GM18502 (cell line): Measurements from ENCODE around the gene IL1RAPL1.
"Not testable (repeated sequence)": the region's sequence is repeated elsewhere in the genome, so short reads cannot be mapped to it uniquely, and the experiment has no call there.

Experiments used
- ATAC-seq: cut with Tn5 transposase; IDR thresholded peaks from one replicate; pipeline ENCODE4 v1.9.1; 2021; ENCODE audit warnings: mild to moderate bottlenecking; ENCODE audit not compliant: unreplicated experiment, poor library complexity

The IL1RAPL1 gene

DNA sequence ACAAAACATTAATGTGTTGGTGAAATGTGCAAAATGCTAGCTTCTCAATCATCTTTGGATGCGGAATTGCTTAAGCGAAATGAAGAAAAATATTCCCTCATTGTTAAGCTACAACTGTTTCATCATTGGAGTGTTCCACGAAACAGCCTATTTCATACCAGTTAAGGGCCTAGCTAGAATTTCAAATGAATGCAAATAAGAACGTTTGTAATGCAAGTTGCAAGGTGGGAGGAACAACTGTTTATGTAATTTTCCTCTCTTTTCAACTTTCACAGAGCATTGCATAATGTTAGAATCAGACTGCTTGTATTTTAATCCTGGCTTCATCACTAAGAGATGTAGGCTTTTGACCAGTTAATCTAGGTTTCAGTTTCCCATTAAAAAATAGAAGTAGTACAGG is 480.1 kb downstream of the IL1RAPL1 start:
- no peak for ATAC-seq

DNA sequence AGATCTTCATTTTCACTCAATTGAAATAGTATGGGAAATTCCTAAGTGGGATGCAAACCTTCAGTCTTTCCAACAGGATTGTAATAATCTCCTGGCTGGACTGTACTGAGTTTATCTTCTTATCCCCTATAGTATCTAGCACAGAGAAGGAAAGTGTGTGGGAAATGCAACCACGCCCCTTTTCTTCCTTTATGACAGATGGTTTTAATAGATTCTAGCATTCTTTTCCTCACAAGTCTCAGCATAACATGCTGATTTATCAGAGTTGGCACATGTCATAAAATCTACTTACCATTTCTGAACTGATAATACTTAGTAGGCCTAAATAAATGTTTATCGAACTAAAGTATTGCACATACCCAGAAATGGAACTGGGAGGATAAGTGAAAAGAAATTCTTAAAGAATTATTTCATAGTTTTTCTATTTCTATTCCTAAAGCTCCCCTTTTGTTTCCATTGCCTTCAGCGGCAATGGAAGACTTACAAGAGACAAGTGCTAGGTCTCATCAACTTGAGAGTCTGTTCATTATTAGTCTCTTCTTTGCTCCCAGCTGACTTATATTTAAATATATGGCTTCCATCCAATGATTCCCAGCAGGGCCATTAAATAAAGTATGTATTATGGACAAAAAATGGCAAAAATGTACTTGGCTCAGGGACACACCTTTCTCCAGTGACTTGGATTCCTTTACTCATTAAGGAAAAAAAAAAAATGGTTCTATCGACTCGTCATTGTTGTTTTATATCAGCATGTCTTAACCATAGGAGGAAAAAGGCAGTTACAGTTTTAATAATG is 484.5 kb downstream of the IL1RAPL1 start:
- no peak for ATAC-seq

DNA sequence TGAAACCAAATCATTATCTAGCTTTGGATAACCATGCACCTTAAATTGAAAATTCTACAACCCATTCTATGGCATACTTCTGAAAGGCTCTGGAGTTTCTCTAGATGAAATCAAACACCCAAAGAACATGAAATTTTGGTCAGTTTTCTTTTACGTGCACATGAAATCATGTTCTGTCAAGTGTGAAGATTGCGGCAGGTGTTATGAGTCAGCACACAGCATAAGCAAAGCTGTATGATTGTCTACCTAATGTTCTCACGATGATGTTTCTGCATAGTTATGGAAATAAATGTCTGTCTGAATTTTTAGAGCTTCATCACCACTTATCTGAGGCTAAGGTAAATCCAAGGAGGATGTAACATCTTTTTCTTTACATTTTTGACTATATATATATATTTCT is 495.3 kb downstream of the IL1RAPL1 start:
- ATAC-seq = no peak

DNA sequence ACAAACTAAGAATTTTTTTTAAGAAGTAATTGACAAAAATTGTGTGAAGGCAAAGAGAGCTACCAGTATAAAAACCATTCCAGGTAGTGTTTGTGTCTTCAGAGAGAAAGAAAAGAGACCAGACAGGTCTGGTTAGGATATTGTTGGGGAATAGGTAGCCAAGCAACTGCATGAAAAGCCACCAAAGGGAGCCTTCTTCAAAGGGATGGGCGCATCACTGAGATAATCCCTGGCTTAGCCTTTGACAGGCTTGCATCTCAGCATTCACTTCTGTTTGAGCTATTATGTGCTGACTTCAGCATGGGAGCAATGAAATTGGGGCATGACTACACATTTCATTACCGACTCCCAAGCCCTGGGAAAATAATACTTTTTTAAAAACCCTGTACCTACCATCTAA is 496.6 kb downstream of the IL1RAPL1 start:
- no peak for ATAC-seq

DNA sequence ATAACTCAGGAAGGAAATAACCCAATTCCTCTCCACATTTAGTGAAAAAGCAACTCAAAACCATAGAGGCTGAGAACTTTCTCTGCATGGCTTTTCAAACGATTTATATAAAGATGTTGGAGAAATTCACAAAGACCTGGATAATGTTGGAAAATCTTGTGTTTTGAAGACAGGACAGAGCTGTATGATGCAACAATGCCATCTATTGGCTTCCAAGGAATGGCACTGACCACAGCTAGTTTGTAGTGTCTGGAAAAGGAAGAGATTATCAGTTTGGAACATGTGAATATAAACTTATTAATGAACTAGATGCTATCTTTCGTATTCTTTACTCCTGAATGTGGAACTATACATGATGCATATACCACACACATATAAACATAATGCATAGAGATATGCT is 503.6 kb downstream of the IL1RAPL1 start:
- ATAC-seq = no peak

DNA sequence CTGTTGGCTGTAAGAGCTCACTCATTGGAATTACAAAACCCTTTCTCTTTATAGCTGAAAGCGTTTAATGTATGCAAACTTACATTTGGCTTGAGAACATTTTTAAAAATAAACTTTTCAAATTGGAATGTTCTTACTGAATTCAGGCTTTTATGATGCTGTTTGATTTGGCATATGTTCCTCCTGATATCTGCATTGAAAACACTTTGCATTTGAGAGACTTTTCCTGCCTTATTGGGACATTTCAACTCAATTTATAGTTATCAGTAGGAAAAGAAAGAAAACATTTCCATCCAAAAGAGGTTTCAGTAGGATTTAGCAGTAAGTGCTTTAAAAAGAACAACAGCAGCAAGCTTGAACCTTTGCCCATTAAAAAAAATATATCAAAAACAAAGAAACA is 520.0 kb downstream of the IL1RAPL1 start:
- ATAC-seq = no peak

DNA sequence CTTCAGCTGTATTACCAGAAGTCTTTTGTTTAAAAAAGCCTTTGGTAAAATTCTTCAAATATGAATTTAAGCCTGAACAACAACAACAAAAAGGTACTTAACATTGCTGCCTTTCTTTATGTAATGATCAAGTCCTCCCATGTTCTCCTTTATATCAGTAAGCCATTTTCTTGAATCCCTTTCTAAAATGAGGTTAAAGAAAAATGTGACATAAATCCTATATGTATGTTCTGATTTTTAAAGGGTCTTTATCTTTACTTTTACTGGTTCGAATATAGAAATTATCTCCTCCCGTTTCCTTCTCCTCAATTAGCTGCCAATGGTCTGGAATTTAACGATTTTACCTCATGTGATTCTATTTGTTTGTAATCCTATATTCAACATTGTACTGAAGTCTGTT is 522.8 kb downstream of the IL1RAPL1 start:
- no peak for ATAC-seq

DNA sequence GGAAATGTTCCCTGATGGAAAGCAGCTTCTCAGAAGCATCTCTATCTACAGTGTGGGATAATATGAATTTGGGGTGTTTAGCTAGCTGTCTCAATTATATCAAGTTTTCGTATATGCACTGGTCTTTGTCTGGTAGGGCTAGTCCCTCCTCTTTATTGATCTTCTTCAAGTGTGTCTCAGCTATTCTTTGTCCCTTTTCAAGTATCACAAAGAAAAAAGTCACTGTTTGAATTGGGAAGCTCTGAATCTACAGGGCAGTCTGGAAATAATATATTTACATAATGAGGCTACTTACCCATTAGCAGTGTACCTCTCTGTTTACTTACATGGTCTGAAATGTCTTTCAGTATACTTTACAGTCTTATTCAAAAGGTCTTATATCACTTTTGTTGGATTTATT is 526.0 kb downstream of the IL1RAPL1 start:
- ATAC-seq = no peak

DNA sequence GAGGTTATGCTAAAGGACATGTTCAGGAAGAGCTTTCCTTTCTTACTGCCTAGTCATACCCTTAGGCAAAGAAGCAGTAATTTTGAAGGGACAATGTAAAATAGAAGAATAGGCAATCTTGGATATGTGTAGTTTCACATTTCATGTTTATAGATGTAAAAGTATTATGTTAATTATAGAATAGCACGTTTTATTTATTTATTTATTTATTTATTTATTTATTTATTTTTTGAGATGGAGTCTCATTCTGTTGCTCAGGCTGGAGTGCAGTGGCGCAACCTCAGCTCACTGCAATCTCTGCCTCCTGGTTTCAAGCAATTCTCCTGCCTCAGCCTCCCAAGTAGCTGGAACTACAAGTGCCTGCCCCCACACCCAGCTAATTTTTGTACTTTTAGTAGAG is 535.6 kb downstream of the IL1RAPL1 start:
- not testable (repeated sequence) for ATAC-seq

DNA sequence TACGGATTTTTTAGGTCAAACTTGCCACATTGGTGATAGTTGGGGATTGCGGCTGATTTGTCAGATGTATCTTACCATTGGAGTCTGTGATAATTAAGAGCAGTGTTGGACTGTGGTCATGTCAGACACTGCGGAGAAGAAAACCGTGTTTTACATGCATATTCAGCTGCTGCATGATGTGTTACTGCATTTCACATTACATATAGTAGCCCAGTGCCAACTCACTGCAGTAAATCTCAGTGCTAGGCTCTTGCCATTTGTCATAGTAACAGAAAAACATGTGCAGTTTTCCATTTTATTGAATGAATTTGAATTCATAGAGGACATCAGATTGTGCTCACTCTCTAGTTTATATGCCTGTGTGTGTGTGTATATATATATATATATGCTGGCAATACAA is 543.7 kb downstream of the IL1RAPL1 start:
- ATAC-seq = no peak

DNA sequence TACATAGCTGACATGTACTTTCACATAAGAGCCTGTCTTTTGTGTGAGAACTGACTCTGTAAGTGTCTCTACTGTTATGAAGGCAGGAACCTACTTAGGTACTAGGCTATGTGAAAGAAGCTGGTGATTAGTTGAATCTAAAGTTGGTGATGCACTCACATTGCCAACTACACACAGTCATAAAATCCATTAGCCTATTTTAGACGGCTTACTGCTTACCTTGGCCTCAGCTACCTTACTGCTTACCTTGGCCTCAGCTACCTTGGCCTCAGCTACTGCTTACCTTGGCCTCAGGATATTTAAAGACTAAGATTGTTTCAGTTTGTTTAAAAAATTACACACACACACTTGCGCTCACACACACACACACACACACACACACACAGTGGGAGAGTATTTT is 549.7 kb downstream of the IL1RAPL1 start:
- no peak for ATAC-seq

DNA sequence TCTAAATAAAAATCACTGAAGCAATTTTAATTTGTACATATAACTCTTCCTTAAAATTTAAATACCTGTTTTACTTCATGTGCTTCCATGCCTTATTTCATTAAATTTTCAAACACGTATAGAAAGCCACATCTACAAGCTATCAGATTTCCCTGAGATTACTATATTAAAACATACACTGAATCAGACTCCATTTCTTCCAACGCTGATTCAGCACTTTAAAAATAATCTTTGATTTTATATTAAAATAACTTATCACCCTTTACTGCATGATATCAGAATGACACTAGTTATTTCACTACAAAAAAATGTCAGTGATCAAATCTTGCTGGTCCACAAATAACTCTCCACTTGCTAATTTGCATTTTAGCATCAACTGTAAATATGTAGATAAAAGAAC is 550.8 kb downstream of the IL1RAPL1 start:
- ATAC-seq = no peak

DNA sequence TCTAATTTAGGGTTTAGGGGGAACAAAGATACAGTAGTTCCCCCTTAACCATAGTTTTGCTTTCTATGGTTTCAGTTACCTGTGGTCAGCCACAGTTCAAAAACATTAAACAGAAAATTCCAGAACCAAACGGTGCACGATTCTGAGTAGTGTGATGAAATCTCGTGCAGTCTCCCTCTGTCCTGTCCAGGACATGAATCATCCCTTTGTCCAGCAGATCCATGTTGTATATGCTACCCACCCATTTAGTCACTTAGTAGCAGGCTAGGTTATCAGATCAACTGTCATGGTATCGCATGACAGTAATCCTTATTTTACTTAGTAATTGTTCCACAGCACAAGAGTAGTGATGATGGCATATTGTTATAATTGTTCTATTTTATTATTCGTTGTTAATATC is 556.1 kb downstream of the IL1RAPL1 start:
- ATAC-seq = no peak

DNA sequence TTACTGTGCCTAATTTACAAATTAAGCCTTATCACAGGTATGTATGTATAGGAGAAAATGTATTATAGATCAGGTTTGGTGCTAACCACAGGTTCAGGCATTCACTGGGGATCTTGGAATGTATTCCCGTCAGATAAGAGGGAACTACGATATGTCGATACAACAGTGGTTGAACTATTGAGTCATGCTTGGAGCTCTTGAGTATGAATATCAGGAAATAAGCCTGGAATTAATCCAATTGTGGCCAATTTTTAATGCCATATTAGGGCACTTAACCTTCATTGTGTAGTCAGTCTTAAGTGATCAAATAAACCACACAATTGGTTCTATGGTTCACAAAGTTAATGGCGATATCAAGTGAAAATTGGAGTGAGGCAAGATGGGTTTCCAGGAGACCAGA is 556.5 kb downstream of the IL1RAPL1 start:
- ATAC-seq = no peak

DNA sequence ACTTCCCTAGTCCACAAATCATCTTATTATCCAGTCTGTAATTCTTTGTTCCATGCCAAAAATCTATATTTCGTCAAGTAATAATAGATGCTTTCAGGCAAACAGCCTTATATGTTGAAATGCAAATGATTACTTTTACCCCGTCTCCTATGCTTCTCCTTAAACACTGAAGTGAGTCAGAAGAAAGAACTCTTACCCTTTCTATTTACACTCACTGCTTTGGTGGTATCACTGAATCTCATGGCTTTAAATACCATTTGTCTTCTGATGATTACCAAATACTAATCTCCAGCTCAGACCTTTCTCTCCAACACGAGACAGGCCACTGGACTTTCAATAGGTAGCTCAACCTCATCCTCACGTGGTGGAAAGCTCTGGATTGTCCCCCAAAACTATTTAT is 558.1 kb downstream of the IL1RAPL1 start:
- ATAC-seq = no peak

DNA sequence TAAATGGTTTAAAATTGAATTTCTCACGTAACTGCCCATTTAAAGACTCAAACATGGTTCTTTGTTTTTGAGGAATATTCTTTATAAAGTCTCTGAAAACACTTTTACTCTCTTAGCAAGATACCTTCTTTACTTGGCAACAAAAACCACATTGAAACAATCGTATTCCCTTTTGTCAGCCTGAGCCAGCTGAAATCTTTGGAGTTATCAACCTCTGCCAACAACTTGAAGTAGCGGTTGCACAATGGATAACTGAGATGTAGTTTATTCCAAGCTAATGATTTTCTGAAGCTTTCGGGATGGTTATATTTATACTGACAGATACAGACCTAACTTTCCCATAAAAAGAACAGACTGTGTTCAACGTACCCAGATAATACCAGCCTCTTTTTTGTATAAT is 561.3 kb downstream of the IL1RAPL1 start:
- no peak for ATAC-seq

DNA sequence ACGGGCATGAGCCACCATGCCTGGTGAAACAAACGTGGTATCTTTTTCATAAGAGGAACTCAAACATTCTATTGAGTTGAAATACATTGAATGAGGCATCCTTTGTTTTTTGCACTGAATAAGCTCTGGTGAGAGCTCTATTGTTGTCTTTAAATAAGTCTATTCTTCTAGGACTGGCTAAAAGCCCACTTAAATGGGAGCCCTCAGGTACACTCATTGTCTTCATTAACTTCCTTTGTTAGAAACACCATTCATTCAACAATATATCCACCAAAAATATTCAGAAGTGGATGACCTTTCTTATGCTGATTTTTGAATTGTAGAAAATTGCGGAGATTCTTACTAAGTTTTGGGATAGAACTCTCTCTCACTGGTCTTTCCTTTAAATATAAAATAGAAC is 568.0 kb downstream of the IL1RAPL1 start:
- no peak for ATAC-seq

DNA sequence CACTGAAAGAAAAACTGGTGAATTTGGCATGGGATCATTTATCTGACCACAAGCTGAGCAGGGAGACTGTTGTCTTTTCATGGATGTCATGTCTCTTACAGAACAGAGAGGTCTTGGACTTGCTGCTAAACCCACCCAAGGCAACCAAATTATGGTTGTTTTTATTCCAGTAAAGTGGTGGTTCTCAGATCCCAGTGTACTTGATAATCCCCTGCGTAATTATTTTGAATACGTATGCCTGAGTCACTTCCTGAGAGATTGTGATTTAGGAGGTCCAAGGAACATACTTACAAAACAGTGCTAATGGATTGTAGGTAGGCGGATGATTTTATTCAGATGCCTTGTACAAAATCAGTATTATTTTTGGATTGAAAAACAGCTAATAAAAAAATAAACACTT is 585.6 kb downstream of the IL1RAPL1 start:
- ATAC-seq = no peak

DNA sequence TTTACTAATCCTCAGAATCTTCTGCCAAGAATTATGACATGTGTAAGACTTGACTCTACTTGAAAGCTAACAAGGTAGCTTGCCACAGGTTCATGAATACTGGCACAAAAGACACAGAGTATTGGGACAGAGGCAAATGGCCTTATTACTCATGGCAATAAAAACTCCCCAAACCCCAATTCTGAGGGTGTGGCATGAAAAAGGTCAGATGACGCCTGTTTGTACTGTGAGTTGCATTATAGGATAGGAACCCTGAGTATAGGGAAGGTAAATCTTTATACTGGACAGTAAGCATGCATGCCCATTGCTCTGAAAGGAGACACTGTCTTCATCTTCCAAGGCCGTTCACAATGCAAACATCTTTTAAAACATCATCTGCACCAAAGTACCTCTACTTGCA is 600.0 kb downstream of the IL1RAPL1 start:
- ATAC-seq = no peak

DNA sequence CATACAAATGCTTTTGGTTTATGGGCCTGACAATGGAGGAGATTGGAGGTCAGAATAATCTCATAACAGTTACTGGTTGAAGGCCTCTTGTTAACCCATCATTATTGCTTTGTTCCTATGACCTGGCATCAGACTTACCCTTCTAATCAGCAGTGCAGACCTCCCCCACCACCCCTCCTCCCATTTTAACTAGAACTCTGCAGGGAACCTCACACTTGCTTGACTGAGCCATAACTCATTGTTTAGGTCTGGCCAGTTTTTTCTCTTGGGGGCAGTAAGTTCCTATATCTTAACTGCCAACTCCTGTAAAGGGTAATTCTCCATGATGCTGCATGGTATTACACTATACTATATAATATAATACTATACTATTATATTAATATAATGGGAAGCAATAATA is 609.3 kb downstream of the IL1RAPL1 start:
- no peak for ATAC-seq

DNA sequence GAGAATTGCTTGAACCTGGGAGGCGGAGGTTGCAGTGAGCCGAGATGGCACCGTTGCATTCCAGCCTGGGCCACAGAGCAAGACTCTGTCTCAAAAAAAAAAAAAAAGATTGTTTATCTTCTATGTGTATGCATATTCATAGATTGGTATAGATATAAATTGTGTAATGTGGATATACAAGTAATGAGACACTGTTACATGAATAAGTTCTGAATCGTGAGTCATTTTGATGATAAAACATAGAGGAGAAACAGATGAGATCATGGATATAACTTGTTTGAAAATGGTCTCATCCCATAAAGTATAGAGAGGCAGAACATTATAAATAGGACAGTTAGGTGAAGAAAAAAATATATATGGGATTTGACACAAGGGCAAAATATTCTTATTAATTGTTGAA is 628.0 kb downstream of the IL1RAPL1 start:
- no peak for ATAC-seq

DNA sequence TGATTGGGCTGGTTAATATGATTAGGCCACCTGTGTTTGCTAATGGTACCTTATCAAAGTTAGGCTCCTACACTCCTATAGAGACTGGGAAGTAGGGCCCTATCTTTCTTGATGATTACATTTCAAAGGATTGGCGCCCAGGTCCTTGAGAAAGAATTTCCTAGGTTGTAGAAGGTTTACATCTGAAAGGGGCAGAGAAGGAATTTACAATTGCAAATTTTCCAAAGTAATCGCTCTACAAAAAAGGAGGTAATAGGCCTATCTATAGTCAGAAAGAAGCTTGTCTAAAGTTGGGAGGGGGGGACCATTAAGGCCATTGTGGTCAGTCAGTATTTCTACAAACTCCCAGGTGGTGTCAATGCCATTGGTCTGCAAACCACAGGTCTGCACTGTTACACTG is 638.4 kb downstream of the IL1RAPL1 start:
- no peak for ATAC-seq

DNA sequence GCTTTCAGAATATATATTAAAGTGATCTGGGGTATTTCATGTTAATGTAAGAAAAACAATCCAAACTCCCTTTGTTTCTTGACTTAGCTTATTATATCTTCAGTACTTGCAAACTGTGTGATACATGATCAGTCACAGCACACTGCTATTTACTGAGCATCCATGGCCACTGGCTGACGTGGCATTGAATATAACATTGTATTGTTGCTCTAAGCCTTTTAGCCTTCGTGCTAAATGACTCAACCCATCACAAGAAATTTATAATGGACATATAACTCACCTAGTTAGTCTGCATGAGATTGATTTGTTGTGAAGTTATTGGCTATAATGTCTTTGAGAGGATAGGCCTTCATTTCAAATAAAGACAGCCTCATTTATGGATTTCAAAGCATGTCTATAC is 642.6 kb downstream of the IL1RAPL1 start:
- ATAC-seq = no peak
